OCI-LY3 (cell line): ENCODE data around the gene OR52H1.

Experiments
- CTCF ChIP-seq: fragments of 200-600, 300-600 bp; sonication (generic); IDR thresholded peaks from 2 replicates; pipeline ENCODE4 v1.5.1; 2014; ENCODE audit warnings: antibody characterized with exemption, low read length, low read depth
- EZH2phosphoT487 ChIP-seq: fragments of 200-600 bp; shearing (Covaris generic); IDR thresholded peaks from 2 replicates; pipeline ENCODE4 v1.6.1; 2018; ENCODE audit warnings: antibody characterized with exemption, mixed run types, low read depth

GRCh38 chr11:5546457-5546856 is 1.9 kb downstream of the OR52H1 start:
- TF ChIP-seq CTCF (no peak), EZH2phosphoT487 (no peak)
